Measurements from ENCODE around the gene IMMP2L. TPM values are rescaled to one million over a fixed set of nuclear protein-coding genes. Genes with fewer than 3 reads are reported as not detected.

Gene IMMP2L
- total RNA-seq, 1 donor from 2014 or later: 31.9 TPM

- ChIA-PET CTCF (no interaction called here), POLR2A (no interaction called here)
- Mint-ChIP-seq H3K27ac (no peak overlapping the region), H3K27me3 (no peaks in the 10 kb centered on the region), H3K4me3 (no peak overlapping the region), H3K4me1 (no peaks in the 10 kb centered on the region), H3K36me3 (ENCODE audit: low read depth) (peaks cover 18% of the 10 kb centered on the region), H3K9me3 (peaks cover 20% of the 10 kb centered on the region)
- no peak for DNase-seq
- no peak for ATAC-seq (ENCODE audit: low read depth)
- TF ChIP-seq CTCF (IDR thresholded peaks at IDR 0.05): no peak
- intact Hi-C loops (cut with micrococcal nuclease): no loop called here
Measured at GRCh38 chr7:111437736-111438135, 124.6 kb downstream of the IMMP2L start.

DNA sequence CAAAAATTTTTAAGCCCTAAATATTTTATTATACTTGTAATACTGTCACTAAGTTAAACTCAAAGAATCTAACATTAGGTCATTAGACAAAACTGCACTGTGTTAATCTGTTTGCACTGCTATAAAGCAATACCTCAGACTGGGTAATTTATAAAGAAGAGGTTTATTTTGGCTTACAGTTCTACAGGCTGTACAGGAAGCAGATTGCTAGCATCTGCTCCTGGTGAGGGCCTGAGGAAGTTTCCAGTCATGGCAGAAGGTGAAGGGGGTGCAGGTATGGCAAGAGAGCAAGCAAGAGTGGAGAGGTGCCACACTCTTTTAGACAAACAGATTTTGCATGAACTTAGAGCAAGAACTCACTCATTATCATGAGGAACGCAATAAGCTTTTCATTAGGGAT, 125.7 kb downstream of the IMMP2L start:
- no peaks in the 10 kb centered on the region for H3K4me1 Mint-ChIP-seq
- TF ChIP-seq CTCF (IDR thresholded peaks at IDR 0.05): no peak
- CTCF ChIA-PET: no interaction called here
- no peak overlapping the region for H3K27ac Mint-ChIP-seq
- no peak overlapping the region for H3K4me3 Mint-ChIP-seq
- intact Hi-C loops (cut with micrococcal nuclease): no loop called here
- H3K27me3 Mint-ChIP-seq: no peaks in the 10 kb centered on the region
- no peak for DNase-seq
- peaks cover 20% of the 10 kb centered on the region for H3K9me3 Mint-ChIP-seq
- ATAC-seq (ENCODE audit: low read depth): no peak
- H3K36me3 Mint-ChIP-seq (ENCODE audit: low read depth): peaks cover 26% of the 10 kb centered on the region
- POLR2A ChIA-PET: no interaction called here

DNA sequence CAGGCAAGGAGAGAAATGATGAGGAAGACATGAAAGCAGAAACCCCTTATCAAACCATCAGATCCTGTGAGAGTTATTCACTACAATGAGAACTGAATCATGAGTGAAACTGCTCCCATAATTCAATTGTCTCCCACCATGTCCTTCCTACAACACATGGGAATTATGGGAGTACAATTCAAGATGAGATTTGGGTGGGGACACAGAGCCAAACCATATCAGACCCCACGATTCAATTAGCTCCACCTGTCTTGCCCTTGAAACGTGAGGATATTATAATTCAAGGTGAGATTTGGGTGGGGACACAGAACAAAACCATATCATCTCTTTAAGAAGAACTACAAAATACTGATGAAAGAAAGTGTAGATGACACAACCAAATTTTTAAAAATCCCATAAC, 128.9 kb downstream of the IMMP2L start:
- DNase-seq (no peak), ATAC-seq (ENCODE audit: low read depth) (no peak)
- Mint-ChIP-seq H3K9me3 (peaks cover 17% of the 10 kb centered on the region), H3K4me1 (no peaks in the 10 kb centered on the region), H3K27ac (no peak overlapping the region), H3K36me3 (ENCODE audit: low read depth) (peaks cover 26% of the 10 kb centered on the region), H3K27me3 (no peaks in the 10 kb centered on the region), H3K4me3 (no peak overlapping the region)
- intact Hi-C loops (cut with micrococcal nuclease): no loop called here
- no peak for TF ChIP-seq CTCF (IDR thresholded peaks at IDR 0.05)
- CTCF ChIA-PET: no interaction called here
- POLR2A ChIA-PET: no interaction called here

GRCh38 chr7:111429781-111430180, 132.5 kb downstream of the IMMP2L start:
- DNase-seq (no peak), ATAC-seq (ENCODE audit: low read depth) (no peak)
- H3K27ac Mint-ChIP-seq: no peak overlapping the region
- peaks cover 9% of the 10 kb centered on the region for H3K9me3 Mint-ChIP-seq
- H3K4me1 Mint-ChIP-seq: no peaks in the 10 kb centered on the region
- intact Hi-C loops (cut with micrococcal nuclease): no loop called here
- ChIA-PET CTCF (no interaction called here), POLR2A (no interaction called here)
- no peak overlapping the region for H3K4me3 Mint-ChIP-seq
- H3K27me3 Mint-ChIP-seq: no peaks in the 10 kb centered on the region
- peaks cover 17% of the 10 kb centered on the region for H3K36me3 Mint-ChIP-seq (ENCODE audit: low read depth)
- TF ChIP-seq CTCF (IDR thresholded peaks at IDR 0.05): no peak

GRCh38 chr7:111424768-111425167, 137.5 kb downstream of the IMMP2L start:
- H3K36me3 Mint-ChIP-seq (ENCODE audit: low read depth): no peaks in the 10 kb centered on the region
- H3K27ac Mint-ChIP-seq: no peak overlapping the region
- DNase-seq: no peak
- no peak overlapping the region for H3K4me3 Mint-ChIP-seq
- no peak for TF ChIP-seq CTCF (IDR thresholded peaks at IDR 0.05)
- ChIA-PET CTCF (no interaction called here), POLR2A (no interaction called here)
- no peaks in the 10 kb centered on the region for H3K4me1 Mint-ChIP-seq
- no peak for ATAC-seq (ENCODE audit: low read depth)
- intact Hi-C loops (cut with micrococcal nuclease): no loop called here
- no peaks in the 10 kb centered on the region for H3K27me3 Mint-ChIP-seq
- peaks cover 4% of the 10 kb centered on the region for H3K9me3 Mint-ChIP-seq
